OCI-LY7 (cell line): Measurements from ENCODE around the gene FBLN1. TPM values are rescaled to one million over a fixed set of nuclear protein-coding genes. Genes with fewer than 3 reads are reported as not detected.

Source experiments
- BruUV-seq: library from RNA; stranded (reverse); fragments of 400-500 nt; replicated peaks from 2 replicates; lab custom pipeline; 2021; lab: Mats Ljungman, UMichigan
- CTCF ChIA-PET: fragments of 300-600 bp; sonication (Branson Sonifier 250); formaldehyde crosslinking; loops from one replicate; lab custom pipeline; 2022; ENCODE audit warnings: antibody characterized with exemption; ENCODE audit not compliant: unreplicated experiment; lab: Charles Lee
- POLR2A ChIA-PET: fragments of 300-600 bp; sonication (Branson Sonifier 250); formaldehyde crosslinking; loops from one replicate; lab custom pipeline; 2022; ENCODE audit warnings: antibody characterized with exemption; lab: Charles Lee
- DNase-seq: peaks from one replicate; pipeline ENCODE4 v3.0.0-alpha.2; 2015; ENCODE audit warnings: low spot score
- H2AFZ ChIP-seq: fragments of 200-600 bp; sonication (generic), shearing (Covaris generic); 2 replicates; pipeline ENCODE4 v1.6.1; 2014; ENCODE audit warnings: mild to moderate bottlenecking, antibody characterized with exemption, low read length, moderate library complexity
- H3K27ac ChIP-seq: fragments of 200-600 bp; sonication (generic); 2 replicates; pipeline ENCODE4 v1.5.1; 2014; ENCODE audit warnings: mixed run types, low read depth, mild to moderate bottlenecking, moderate library complexity, low read length, inconsistent platforms; ENCODE audit not compliant: poor library complexity, severe bottlenecking
- H3K36me3 ChIP-seq: fragments of 200-600 bp; sonication (generic); 2 replicates; pipeline ENCODE4 v1.6.1; 2014; ENCODE audit warnings: mild to moderate bottlenecking, antibody characterized with exemption, low read length, moderate library complexity, mixed read lengths; ENCODE audit not compliant: insufficient read depth
- H3K4me1 ChIP-seq: fragments of 200-600 bp; sonication (generic); 2 replicates; pipeline ENCODE4 v1.5.1; 2014; ENCODE audit warnings: mild to moderate bottlenecking, low read length; ENCODE audit not compliant: insufficient read depth, poor library complexity, severe bottlenecking
- H3K4me2 ChIP-seq: fragments of 200-600 bp; sonication (generic); 2 replicates; pipeline ENCODE4 v1.6.1; 2014; ENCODE audit warnings: mild to moderate bottlenecking, low read length
- H3K4me3 ChIP-seq: fragments of 200-600 bp; sonication (generic); 2 replicates; pipeline ENCODE4 v1.5.1; 2014; ENCODE audit warnings: mild to moderate bottlenecking, low read depth, low read length; ENCODE audit not compliant: poor library complexity, severe bottlenecking
- H3K79me2 ChIP-seq: fragments of 200-600 bp; sonication (generic); 2 replicates; pipeline ENCODE4 v1.6.1; 2016; ENCODE audit warnings: low read depth, mild to moderate bottlenecking, low read length, moderate library complexity, mixed read lengths; ENCODE audit not compliant: insufficient read depth
- H3K9me2 ChIP-seq: fragments of 200-600 bp; sonication (generic); 2 replicates; pipeline ENCODE4 v1.6.1; 2016; ENCODE audit warnings: mild to moderate bottlenecking, low read length, mixed read lengths; ENCODE audit not compliant: insufficient read depth
- H3K9me3 ChIP-seq: fragments of 200-600 bp; sonication (generic); 2 replicates; pipeline ENCODE4 v1.6.1; 2014; ENCODE audit warnings: mild to moderate bottlenecking, mixed run types, low read length, mixed read lengths
- H4K20me1 ChIP-seq: fragments of 200-600 bp; sonication (generic); 2 replicates; pipeline ENCODE4 v1.6.1; 2014; ENCODE audit warnings: mild to moderate bottlenecking, antibody characterized with exemption, low read length, moderate library complexity, mixed read lengths; ENCODE audit not compliant: insufficient read depth
- EZH2phosphoT487 ChIP-seq: fragments of 200-600 bp; sonication (generic); IDR thresholded peaks from 2 replicates; pipeline ENCODE4 v1.6.1; 2018; ENCODE audit warnings: low read depth, borderline replicate concordance, mild to moderate bottlenecking, mixed run types, antibody characterized with exemption, low read length, moderate library complexity, mixed read lengths
- intact Hi-C: fragments of 100-400 bp; cut with micrococcal nuclease; formaldehyde crosslinking; loops from one replicate; pipeline ENCODE4 v1.10.0; 2022; ENCODE audit not compliant: unreplicated experiment
- total RNA-seq, 2 experiments: library from RNA; depleted of rRNA in 1 of 2; stranded (reverse); fragments of >200 nt in 1 of 2; shearing (Covaris generic) in 1 of 2; gene quantifications; 2 replicates each; pipeline ENCODE4 v1.2.3, GENCODE V29; 2014 to 2022
- TF ChIP-seq, protein P1 (sequence below): fragments of 200-600 bp; sonication (generic); conservative IDR thresholded peaks from 2 replicates; pipeline ENCODE4 v1.5.1; 2014; ENCODE audit warnings: mild to moderate bottlenecking, antibody characterized with exemption, low read length, moderate library complexity, mixed read lengths

Gene FBLN1
- total RNA-seq, 2 experiments from 2014 or later = not detected

DNA sequence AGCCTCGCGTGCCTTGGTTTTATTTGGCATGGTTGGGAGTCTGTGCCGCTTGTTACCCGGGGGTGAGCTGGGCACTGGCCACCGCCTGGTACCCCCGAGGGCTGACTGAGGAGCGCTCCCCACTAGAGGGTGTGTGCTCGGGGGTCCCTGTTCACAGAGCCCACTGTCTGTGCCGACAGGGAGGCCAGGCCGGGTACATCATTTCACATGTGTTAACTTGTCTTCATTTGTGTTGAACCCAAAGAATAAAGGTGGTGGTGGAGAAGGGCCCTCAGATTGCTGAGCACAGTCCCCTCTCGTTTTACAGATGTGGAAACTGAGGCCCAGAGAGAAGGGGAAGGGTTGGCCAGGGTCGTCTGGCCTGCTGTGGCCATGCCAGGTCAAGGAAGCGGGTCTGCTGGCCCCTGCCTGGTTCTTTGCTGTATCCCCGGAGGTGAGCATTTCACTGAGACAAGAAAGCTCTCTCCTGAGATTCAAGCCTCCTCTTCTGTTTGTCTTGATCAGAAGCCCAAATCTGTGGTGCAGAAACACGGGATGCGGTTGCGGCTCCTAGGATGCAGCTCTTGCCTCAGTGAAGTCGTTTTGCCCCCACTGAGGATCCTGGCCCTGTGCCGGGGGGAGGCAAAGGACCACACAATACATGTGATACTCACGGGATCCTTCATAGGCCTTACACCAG lies 60.8 kb downstream of the FBLN1 start:
- CTCF ChIA-PET = no interaction called here
- H3K4me1 ChIP-seq = no peaks in the 10 kb centered on the region
- no peaks in the 10 kb centered on the region for H4K20me1 ChIP-seq
- POLR2A ChIA-PET = no interaction called here
- no peak overlapping the region for H3K4me2 ChIP-seq
- no peak overlapping the region for H3K27ac ChIP-seq
- H3K9me2 ChIP-seq = no peaks in the 10 kb centered on the region
- no TSS peak for BruUV-seq
- no peaks in the 10 kb centered on the region for H3K36me3 ChIP-seq
- no peak overlapping the region for H2AFZ ChIP-seq
- DNase-seq = no peak
- no peaks in the 10 kb centered on the region for H3K79me2 ChIP-seq
- intact Hi-C loops = loop anchor here (10.0 kb wide), 1 partner anchor 69 kb away; no protein-coding TSS in a partner anchor
- no peaks in the 10 kb centered on the region for H3K9me3 ChIP-seq
- TF ChIP-seq EZH2phosphoT487 = no peak
- no peak overlapping the region for H3K4me3 ChIP-seq

DNA sequence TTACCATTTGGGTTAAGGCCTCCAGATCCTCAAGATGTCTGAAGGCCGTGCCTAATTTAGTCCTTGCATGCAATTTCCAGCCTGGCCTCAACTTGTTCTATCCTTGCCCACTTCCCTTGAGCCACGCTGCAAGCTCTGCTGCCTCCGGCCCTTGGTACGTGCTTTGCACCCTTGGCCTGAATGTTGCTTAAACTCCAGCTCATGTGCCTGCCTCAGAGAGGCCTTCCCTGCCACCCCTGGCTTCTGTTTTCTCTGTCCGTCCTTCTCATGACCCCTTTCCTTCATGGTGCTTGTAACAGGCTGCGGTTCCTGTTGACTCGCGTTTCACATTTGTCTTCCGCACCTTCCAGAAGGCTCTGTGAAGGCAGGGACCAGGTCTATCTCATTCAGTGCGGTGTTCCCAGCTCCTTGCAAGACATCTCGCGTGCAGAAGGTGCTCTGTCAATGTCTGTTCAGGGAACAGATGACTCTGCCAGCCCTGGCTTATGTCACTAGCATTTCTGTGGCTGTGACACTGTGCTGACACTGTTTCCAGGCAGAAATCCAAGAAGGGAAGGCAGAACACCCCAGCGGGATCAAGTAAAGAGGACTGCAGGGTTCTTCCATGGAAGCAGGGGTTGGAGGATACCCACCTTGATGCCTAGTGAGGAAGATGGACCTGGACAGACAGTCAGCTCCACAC lies 61.8 kb downstream of the FBLN1 start:
- H3K4me2 ChIP-seq = no peak overlapping the region
- no peak overlapping the region for H2AFZ ChIP-seq
- H3K4me1 ChIP-seq = no peaks in the 10 kb centered on the region
- no peaks in the 10 kb centered on the region for H3K36me3 ChIP-seq
- no peak for TF ChIP-seq EZH2phosphoT487
- TF ChIP-seq, protein P1, sequence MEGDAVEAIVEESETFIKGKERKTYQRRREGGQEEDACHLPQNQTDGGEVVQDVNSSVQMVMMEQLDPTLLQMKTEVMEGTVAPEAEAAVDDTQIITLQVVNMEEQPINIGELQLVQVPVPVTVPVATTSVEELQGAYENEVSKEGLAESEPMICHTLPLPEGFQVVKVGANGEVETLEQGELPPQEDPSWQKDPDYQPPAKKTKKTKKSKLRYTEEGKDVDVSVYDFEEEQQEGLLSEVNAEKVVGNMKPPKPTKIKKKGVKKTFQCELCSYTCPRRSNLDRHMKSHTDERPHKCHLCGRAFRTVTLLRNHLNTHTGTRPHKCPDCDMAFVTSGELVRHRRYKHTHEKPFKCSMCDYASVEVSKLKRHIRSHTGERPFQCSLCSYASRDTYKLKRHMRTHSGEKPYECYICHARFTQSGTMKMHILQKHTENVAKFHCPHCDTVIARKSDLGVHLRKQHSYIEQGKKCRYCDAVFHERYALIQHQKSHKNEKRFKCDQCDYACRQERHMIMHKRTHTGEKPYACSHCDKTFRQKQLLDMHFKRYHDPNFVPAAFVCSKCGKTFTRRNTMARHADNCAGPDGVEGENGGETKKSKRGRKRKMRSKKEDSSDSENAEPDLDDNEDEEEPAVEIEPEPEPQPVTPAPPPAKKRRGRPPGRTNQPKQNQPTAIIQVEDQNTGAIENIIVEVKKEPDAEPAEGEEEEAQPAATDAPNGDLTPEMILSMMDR = no peak
- intact Hi-C loops = loop anchor here (10.0 kb wide), 1 partner anchor 70 kb away; no protein-coding TSS in a partner anchor
- no peaks in the 10 kb centered on the region for H4K20me1 ChIP-seq
- CTCF ChIA-PET = no interaction called here
- POLR2A ChIA-PET = no interaction called here
- no peaks in the 10 kb centered on the region for H3K79me2 ChIP-seq
- no peak overlapping the region for H3K4me3 ChIP-seq
- BruUV-seq = no TSS peak
- no peaks in the 10 kb centered on the region for H3K9me3 ChIP-seq
- no peak for DNase-seq
- no peak overlapping the region for H3K27ac ChIP-seq
- H3K9me2 ChIP-seq = no peaks in the 10 kb centered on the region

DNA sequence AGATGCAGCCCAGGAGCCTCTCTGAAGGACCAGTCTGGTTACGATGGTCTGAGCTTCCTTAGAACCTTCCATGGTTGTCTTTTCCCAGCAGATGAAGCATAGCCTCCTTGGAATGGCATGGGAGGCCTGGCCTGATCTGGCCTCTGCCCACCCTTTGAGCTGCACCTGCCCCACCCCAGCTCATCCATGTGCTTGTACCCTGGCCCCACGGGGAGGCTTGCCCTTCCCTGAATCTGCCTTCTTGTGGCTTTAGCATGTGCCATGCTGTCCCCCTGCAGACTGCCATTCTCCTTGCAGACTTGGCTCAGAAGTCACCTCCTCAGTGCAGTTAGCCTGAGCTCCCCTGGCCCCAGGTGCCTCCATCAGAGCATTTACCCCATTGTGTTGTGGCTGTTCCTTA lies 62.5 kb downstream of the FBLN1 start:
- POLR2A ChIA-PET = no interaction called here
- no peaks in the 10 kb centered on the region for H3K4me1 ChIP-seq
- H3K27ac ChIP-seq = no peak overlapping the region
- DNase-seq = no peak
- H3K9me3 ChIP-seq = no peaks in the 10 kb centered on the region
- H4K20me1 ChIP-seq = no peaks in the 10 kb centered on the region
- CTCF ChIA-PET = no interaction called here
- no peaks in the 10 kb centered on the region for H3K36me3 ChIP-seq
- H3K4me3 ChIP-seq = no peak overlapping the region
- H3K4me2 ChIP-seq = no peak overlapping the region
- TF ChIP-seq, protein P1 = no peak
- TF ChIP-seq EZH2phosphoT487 = no peak
- no peaks in the 10 kb centered on the region for H3K9me2 ChIP-seq
- H2AFZ ChIP-seq = no peak overlapping the region
- H3K79me2 ChIP-seq = no peaks in the 10 kb centered on the region
- intact Hi-C loops = loop anchor here (10.0 kb wide), 1 partner anchor 70 kb away; no protein-coding TSS in a partner anchor
- BruUV-seq = no TSS peak
